GM23338 (cell line): ENCODE results near the gene NPEPL1. TPM values are rescaled to one million over a fixed set of nuclear protein-coding genes. Genes with fewer than 3 reads are reported as not detected.
A peak's percentile ranks its signal among the peaks of the same experiment; 100 is the strongest.

Source experiments
- ATAC-seq: fragments of 200-7000 bp; cut with Tn5 transposase; 3 replicates; pipeline ENCODE4 v1.9.1; 2020
- DNase-seq: peaks from one replicate; pipeline ENCODE4 v3.0.0-alpha.2; 2015; ENCODE audit warnings: low spot score
- H2AFZ ChIP-seq: fragments of 200-600 bp; sonication (generic); 2 replicates; pipeline ENCODE4 v1.8.0; 2016; ENCODE audit warnings: antibody characterized with exemption, mild to moderate bottlenecking, moderate library complexity
- H3F3A ChIP-seq: fragments of 200-600 bp; sonication (generic); replicated peaks from 2 replicates; pipeline ENCODE4 v1.8.0; 2017; ENCODE audit warnings: antibody characterized with exemption, mixed run types, low read depth
- H3K27ac ChIP-seq: fragments of 200-600 bp; sonication (generic); 2 replicates; pipeline ENCODE4 v1.6.1; 2016; ENCODE audit warnings: low read depth
- H3K27me3 ChIP-seq: fragments of 200-600 bp; sonication (generic); 2 replicates; pipeline ENCODE4 v1.8.0; 2016; ENCODE audit warnings: mild to moderate bottlenecking, mixed run types, moderate library complexity; ENCODE audit not compliant: insufficient read depth
- H3K36me3 ChIP-seq: fragments of 200-600 bp; sonication (generic); 2 replicates; pipeline ENCODE4 v1.8.0; 2016; ENCODE audit warnings: mild to moderate bottlenecking; ENCODE audit not compliant: insufficient read depth
- H3K4me1 ChIP-seq: fragments of 200-600 bp; sonication (generic); 2 replicates; pipeline ENCODE4 v1.8.0; 2016; ENCODE audit warnings: mild to moderate bottlenecking, moderate library complexity; ENCODE audit not compliant: insufficient read depth
- H3K4me2 ChIP-seq: fragments of 200-600 bp; sonication (generic); 2 replicates; pipeline ENCODE4 v1.7.1; 2017; ENCODE audit warnings: mixed run types
- H3K4me3 ChIP-seq: fragments of 200-600 bp; sonication (generic); 2 replicates; pipeline ENCODE4 v1.6.1; 2016; ENCODE audit warnings: mixed run types
- H3K79me2 ChIP-seq: fragments of 200-600 bp; sonication (generic); replicated peaks from 2 replicates; pipeline ENCODE4 v1.8.0; 2017; ENCODE audit warnings: mild to moderate bottlenecking; ENCODE audit not compliant: insufficient read depth
- H3K9me2 ChIP-seq: fragments of 200-600 bp; sonication (generic); 2 replicates; pipeline ENCODE4 v1.8.0; 2017; ENCODE audit not compliant: insufficient read depth
- H4K20me1 ChIP-seq: fragments of 200-600 bp; sonication (generic); replicated peaks from 2 replicates; pipeline ENCODE4 v1.8.0; 2017; ENCODE audit warnings: mild to moderate bottlenecking; ENCODE audit not compliant: insufficient read depth
- H3K27ac Mint-ChIP-seq: 2 replicates; pipeline ENCODE4 v1.8.0; 2020; ENCODE audit warnings: inconsistent platforms, mild to moderate bottlenecking, moderate library complexity, mixed read lengths
- H3K27me3 Mint-ChIP-seq: 3 replicates; pipeline ENCODE4 v1.8.0; 2022; ENCODE audit warnings: low read depth, mild to moderate bottlenecking, moderate library complexity, mixed read lengths, inconsistent platforms; ENCODE audit not compliant: insufficient read depth, poor library complexity
- H3K36me3 Mint-ChIP-seq: 3 replicates; pipeline ENCODE4 v1.8.0; 2021; ENCODE audit warnings: low read depth, mild to moderate bottlenecking, inconsistent platforms, moderate library complexity, mixed read lengths
- H3K4me1 Mint-ChIP-seq: 3 replicates; pipeline ENCODE4 v1.8.0; 2020; ENCODE audit warnings: mild to moderate bottlenecking, inconsistent platforms, mixed read lengths
- H3K4me3 Mint-ChIP-seq: 3 replicates; pipeline ENCODE4 v1.8.0; 2021; ENCODE audit warnings: moderate library complexity, mild to moderate bottlenecking, inconsistent platforms, mixed read lengths
- H3K9me3 Mint-ChIP-seq: 3 replicates; pipeline ENCODE4 v1.8.0; 2020; ENCODE audit warnings: moderate library complexity, mild to moderate bottlenecking, inconsistent platforms, mixed read lengths
- EZH2 ChIP-seq: fragments of 200-600 bp; sonication (generic); IDR thresholded peaks from one replicate; pipeline ENCODE4 v1.8.0; 2017; ENCODE audit warnings: antibody characterized with exemption, mild to moderate bottlenecking, low read depth; ENCODE audit not compliant: unreplicated experiment
- EZH2phosphoT487 ChIP-seq: fragments of 200-600 bp; sonication (generic); IDR thresholded peaks from one replicate; pipeline ENCODE4 v1.8.1; 2018; ENCODE audit warnings: antibody characterized with exemption; ENCODE audit not compliant: unreplicated experiment
- JUNB ChIP-seq: IDR thresholded peaks from one replicate; pipeline ENCODE4 v1.6.1; 2016; ENCODE audit warnings: antibody characterized with exemption; ENCODE audit not compliant: unreplicated experiment
- NANOG ChIP-seq: IDR thresholded peaks from 2 replicates; pipeline ENCODE4 v1.6.1; 2016; ENCODE audit warnings: antibody characterized with exemption, borderline replicate concordance
- ZNF114 ChIP-seq: fragments of 250-450 bp; sonication (Bioruptor Pico); IDR thresholded peaks from 2 replicates; pipeline ENCODE4 v1.5.0; 2020; ENCODE audit warnings: mild to moderate bottlenecking, moderate library complexity
- ZNF331 ChIP-seq: fragments of 250-450 bp; sonication (Bioruptor Pico); IDR thresholded peaks from 2 replicates; pipeline ENCODE4 v1.5.0; 2020; ENCODE audit warnings: low read depth, mild to moderate bottlenecking, moderate library complexity
- polyA plus RNA-seq: library from polyadenylated mRNA; unstranded; fragments of >200 nt; fragmentation: Nextera tagmentation; extraction: Ambion mirVana; gene quantifications from 2 replicates; pipeline ENCODE4 v1.2.1, GENCODE V29; 2016
- total RNA-seq: library from RNA; depleted of rRNA; stranded (reverse); fragments of >200 nt; shearing (Covaris generic); gene quantifications from 2 replicates; pipeline ENCODE4 v1.2.3, GENCODE V29; 2014
- TF ChIP-seq, protein P1 (sequence below), 2 experiments: fragments of 200-600 bp in 1 of 2; sonication (generic) in 1 of 2; conservative IDR thresholded peaks; 2 replicates each; pipeline versions ENCODE4 v1.5.1 to v1.6.1; 2016 to 2017; ENCODE audit warnings: antibody characterized with exemption in 2 of 2, low read depth in 2 of 2, mild to moderate bottlenecking in 2 of 2, moderate library complexity in 1 of 2
- TF ChIP-seq, protein P2 (sequence below): IDR thresholded peaks from 2 replicates; pipeline ENCODE4 v1.6.1; 2016; ENCODE audit warnings: antibody characterized with exemption
- TF ChIP-seq, protein P3 (sequence below): IDR thresholded peaks from one replicate; pipeline ENCODE4 v1.6.1; 2018; ENCODE audit warnings: antibody characterized with exemption; ENCODE audit not compliant: unreplicated experiment

NPEPL1 gene
- total and polyA plus RNA-seq, 2 experiments from 2014 or later, result 23.5 to 30.0 TPM

DNA sequence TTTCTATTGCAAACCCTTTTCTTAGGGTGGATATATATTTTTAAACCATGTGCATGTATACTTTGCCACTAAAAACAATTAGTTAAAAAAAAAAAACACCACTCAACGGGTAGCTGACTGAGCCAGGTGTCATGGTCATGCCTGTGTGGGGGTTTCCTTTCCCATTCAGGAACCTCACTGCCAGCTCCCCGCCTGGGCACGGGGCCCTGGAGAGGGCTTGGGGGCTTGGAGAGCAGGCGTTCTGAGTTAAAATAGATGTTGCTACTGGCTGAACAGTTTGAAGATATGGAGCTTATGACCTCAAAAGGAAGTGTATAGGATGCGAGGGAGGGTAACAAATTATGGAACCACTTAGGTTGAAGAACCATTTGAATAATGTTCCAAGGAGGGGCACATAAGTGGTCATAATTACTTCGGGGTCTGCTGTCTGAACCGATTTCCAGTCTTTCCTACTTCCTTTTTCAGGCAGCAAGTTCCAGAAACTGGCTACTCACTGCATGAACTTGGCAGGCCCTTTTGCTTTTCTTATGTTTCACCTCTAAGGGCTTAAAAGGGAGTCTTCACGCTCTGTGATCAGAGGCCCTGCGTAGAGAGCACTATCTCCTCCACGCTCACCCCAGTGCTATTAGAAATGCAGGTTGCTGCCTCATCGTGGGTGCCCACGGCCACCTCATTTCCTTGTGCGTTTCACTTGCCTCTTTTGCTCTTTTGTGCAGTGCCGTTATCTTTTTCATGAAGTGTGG is 31.6 kb upstream of the NPEPL1 start:
- no peaks in the 10 kb centered on the region for H3K9me2 ChIP-seq
- Mint-ChIP-seq H3K4me1 (peaks cover 85% of the 10 kb centered on the region), H3K36me3 (peaks cover 28% of the 10 kb centered on the region; the same call in 2 of the 3 replicates), H3K27me3 (peaks cover 6% of the 10 kb centered on the region), H3K9me3 (no peaks in the 10 kb centered on the region), H3K27ac (peak overlapping the region; percentile 39), H3K4me3 (no peak overlapping the region)
- peaks cover 100% of the 10 kb centered on the region for H3K79me2 ChIP-seq
- peaks cover 69% of the 10 kb centered on the region for H3K4me1 ChIP-seq
- H3K27me3 ChIP-seq, result no peaks in the 10 kb centered on the region
- H3K4me3 ChIP-seq, result no peak overlapping the region
- ATAC-seq (no peak; the same call in 2 of the 3 replicates), DNase-seq (no peak)
- H2AFZ ChIP-seq, result no peak overlapping the region
- TF ChIP-seq ZNF114 (CRISPR knock-in tag), result no peak
- TF ChIP-seq, protein P1, sequence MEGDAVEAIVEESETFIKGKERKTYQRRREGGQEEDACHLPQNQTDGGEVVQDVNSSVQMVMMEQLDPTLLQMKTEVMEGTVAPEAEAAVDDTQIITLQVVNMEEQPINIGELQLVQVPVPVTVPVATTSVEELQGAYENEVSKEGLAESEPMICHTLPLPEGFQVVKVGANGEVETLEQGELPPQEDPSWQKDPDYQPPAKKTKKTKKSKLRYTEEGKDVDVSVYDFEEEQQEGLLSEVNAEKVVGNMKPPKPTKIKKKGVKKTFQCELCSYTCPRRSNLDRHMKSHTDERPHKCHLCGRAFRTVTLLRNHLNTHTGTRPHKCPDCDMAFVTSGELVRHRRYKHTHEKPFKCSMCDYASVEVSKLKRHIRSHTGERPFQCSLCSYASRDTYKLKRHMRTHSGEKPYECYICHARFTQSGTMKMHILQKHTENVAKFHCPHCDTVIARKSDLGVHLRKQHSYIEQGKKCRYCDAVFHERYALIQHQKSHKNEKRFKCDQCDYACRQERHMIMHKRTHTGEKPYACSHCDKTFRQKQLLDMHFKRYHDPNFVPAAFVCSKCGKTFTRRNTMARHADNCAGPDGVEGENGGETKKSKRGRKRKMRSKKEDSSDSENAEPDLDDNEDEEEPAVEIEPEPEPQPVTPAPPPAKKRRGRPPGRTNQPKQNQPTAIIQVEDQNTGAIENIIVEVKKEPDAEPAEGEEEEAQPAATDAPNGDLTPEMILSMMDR (conservative IDR thresholded peaks at IDR 0.05; ENCODE audit: low read depth in 2 of 2), result no peak
- TF ChIP-seq JUNB, result no peak
- no peak for TF ChIP-seq NANOG
- no peak for TF ChIP-seq EZH2
- H3K27ac ChIP-seq, result 0 out of 2 replicates have a peak overlapping the region, but pooled peaks have one; percentile 10
- no peaks in the 10 kb centered on the region for H4K20me1 ChIP-seq
- 0 out of 2 replicates have a peak, but pooled peaks cover 2% of the 10 kb centered on the region for H3K36me3 ChIP-seq
- no peaks in the 10 kb centered on the region for H3F3A ChIP-seq
- H3K4me2 ChIP-seq, result 0 out of 2 replicates have a peak overlapping the region, but pooled peaks have one; percentile 5

DNA sequence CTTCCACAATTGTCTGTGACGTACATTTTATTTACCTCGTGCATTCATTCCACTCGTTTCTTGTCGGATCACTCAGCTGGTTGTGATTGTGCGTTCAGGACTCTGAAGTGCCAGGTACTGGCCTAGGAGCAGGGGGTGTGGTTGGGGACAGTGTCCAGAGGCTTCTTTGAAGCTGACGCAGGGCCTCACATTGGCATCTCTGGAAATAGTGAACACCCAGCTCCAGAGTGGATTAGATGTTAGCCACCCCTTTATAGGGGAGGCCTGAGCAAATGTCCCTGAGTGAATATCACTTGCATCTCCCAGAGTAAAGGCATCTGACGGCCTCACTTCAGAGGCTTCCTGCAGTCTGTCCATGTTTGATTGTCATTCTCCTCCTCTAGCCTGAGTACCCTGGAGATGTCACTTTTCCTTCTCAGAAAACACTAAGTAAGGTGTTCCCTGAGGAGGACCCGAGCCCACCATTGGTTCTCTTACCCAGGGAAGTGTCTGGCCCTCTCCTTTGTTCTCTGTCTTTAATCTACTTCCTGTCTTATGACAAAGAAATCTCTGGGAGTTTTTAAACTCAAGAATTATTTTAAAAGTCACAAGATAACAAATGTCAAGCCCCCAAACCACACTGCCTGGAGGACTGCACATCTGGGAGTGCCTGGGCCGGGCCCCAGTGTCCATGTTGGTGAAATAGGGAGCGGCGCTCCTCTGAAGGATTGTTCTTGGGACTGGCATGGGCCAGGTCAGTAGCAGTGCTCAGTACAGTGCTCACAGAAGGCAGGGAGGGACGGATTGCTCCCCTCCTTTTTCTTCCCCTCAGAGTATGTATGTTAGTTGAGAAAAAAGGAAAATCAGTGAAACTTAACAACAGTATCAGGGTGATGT is 30.8 kb upstream of the NPEPL1 start:
- Histone ChIP-seq H3K36me3 (0 out of 2 replicates have a peak, but pooled peaks cover 2% of the 10 kb centered on the region), H3K27me3 (no peaks in the 10 kb centered on the region), H3K4me3 (no peak overlapping the region), H3F3A (no peaks in the 10 kb centered on the region), H3K4me1 (peaks cover 64% of the 10 kb centered on the region), H3K9me2 (no peaks in the 10 kb centered on the region), H3K27ac (peak overlapping the region; percentile 48; the same call in 1 of the 2 replicates), H2AFZ (no peak overlapping the region), H3K4me2 (no peak overlapping the region), H4K20me1 (no peaks in the 10 kb centered on the region), H3K79me2 (peaks cover 100% of the 10 kb centered on the region)
- no peak for DNase-seq
- Mint-ChIP-seq H3K27ac (peak overlapping the region; percentile 64), H3K9me3 (no peaks in the 10 kb centered on the region), H3K27me3 (peaks cover 6% of the 10 kb centered on the region), H3K36me3 (peaks cover 36% of the 10 kb centered on the region; the same call in 2 of the 3 replicates), H3K4me1 (peaks cover 84% of the 10 kb centered on the region), H3K4me3 (no peak overlapping the region)
- ATAC-seq, result no peak
- no peak for TF ChIP-seq EZH2phosphoT487
- TF ChIP-seq, protein P1 (conservative IDR thresholded peaks at IDR 0.05; ENCODE audit: low read depth in 2 of 2), result no peak
- TF ChIP-seq, protein P2, sequence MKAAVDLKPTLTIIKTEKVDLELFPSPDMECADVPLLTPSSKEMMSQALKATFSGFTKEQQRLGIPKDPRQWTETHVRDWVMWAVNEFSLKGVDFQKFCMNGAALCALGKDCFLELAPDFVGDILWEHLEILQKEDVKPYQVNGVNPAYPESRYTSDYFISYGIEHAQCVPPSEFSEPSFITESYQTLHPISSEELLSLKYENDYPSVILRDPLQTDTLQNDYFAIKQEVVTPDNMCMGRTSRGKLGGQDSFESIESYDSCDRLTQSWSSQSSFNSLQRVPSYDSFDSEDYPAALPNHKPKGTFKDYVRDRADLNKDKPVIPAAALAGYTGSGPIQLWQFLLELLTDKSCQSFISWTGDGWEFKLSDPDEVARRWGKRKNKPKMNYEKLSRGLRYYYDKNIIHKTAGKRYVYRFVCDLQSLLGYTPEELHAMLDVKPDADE, result no peak
- no peak for TF ChIP-seq ZNF331 (CRISPR knock-in tag)
- TF ChIP-seq, protein P3, sequence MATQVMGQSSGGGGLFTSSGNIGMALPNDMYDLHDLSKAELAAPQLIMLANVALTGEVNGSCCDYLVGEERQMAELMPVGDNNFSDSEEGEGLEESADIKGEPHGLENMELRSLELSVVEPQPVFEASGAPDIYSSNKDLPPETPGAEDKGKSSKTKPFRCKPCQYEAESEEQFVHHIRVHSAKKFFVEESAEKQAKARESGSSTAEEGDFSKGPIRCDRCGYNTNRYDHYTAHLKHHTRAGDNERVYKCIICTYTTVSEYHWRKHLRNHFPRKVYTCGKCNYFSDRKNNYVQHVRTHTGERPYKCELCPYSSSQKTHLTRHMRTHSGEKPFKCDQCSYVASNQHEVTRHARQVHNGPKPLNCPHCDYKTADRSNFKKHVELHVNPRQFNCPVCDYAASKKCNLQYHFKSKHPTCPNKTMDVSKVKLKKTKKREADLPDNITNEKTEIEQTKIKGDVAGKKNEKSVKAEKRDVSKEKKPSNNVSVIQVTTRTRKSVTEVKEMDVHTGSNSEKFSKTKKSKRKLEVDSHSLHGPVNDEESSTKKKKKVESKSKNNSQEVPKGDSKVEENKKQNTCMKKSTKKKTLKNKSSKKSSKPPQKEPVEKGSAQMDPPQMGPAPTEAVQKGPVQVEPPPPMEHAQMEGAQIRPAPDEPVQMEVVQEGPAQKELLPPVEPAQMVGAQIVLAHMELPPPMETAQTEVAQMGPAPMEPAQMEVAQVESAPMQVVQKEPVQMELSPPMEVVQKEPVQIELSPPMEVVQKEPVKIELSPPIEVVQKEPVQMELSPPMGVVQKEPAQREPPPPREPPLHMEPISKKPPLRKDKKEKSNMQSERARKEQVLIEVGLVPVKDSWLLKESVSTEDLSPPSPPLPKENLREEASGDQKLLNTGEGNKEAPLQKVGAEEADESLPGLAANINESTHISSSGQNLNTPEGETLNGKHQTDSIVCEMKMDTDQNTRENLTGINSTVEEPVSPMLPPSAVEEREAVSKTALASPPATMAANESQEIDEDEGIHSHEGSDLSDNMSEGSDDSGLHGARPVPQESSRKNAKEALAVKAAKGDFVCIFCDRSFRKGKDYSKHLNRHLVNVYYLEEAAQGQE, result no peak
